H1 (cell line): ENCODE results near the gene TMEM204. TPM values are rescaled to one million over a fixed set of nuclear protein-coding genes. Genes with fewer than 3 reads are reported as not detected.

Experiments used
- polyA plus RNA-seq, 7 experiments: library from polyadenylated mRNA; depleted of rRNA in 3 of 7; stranded (reverse) in 5 of 7; unstranded in 2 of 7; fragments of >200 nt in 5 of 7; fragments of 200-250 nt in 2 of 7; gene quantifications; 1 replicate in 5 of 7; 2 replicates in 1 of 7; 4 replicates in 1 of 7; pipeline versions ENCODE4 v1.2.1 to v1.2.3, GENCODE V29; 2011 to 2013; ENCODE audit warnings: missing spikeins in 2 of 7, mixed read lengths in 2 of 7
- total RNA-seq: library from RNA; stranded (reverse); fragmentation: NEBNext Ultra II Directional; extraction: Animal tissue kit (Norgen Biotek cat#: 25700); gene quantifications from 2 replicates; pipeline ENCODE4 v1.2.1, GENCODE V29; 2021

TMEM204 gene
- total and polyA plus RNA-seq, 2 of the 8 experiments (the other 6 are each of a cell fraction or from before 2014, with no cell fraction given) = not detected

Other genes with a start within 250 kb of the TMEM204 start
- 268 and 272 TPM in 2 replicates for gene UBE2I, start 224.0 kb upstream of the TMEM204 start, total RNA-seq
- gene UBE2I, start 224.0 kb upstream of the TMEM204 start, polyA plus RNA-seq (2011; rRNA removed) = 148 and 162 TPM in 2 replicates
- 6.8 and 7.9 TPM in 2 replicates for gene BAIAP3, start 200.0 kb upstream of the TMEM204 start, total RNA-seq
- gene BAIAP3, start 200.0 kb upstream of the TMEM204 start, polyA plus RNA-seq (2011; rRNA removed) = 2.9 and 6.3 TPM in 2 replicates
- gene TSR3, start 181.8 kb upstream of the TMEM204 start, total RNA-seq = 45.9 and 52.3 TPM in 2 replicates
- gene TSR3, start 181.8 kb upstream of the TMEM204 start, polyA plus RNA-seq (2011; rRNA removed) = 43.1 and 66.0 TPM in 2 replicates
- 25.2 and 26.2 TPM in 2 replicates for gene GNPTG, start 181.7 kb upstream of the TMEM204 start, total RNA-seq
- 51.2 and 73.3 TPM in 2 replicates for gene GNPTG, start 181.7 kb upstream of the TMEM204 start, polyA plus RNA-seq (2011; rRNA removed)
- 31.8 and 32.1 TPM in 2 replicates for gene UNKL, start 119.0 kb upstream of the TMEM204 start, total RNA-seq
- 25.1 and 32.0 TPM in 2 replicates for gene UNKL, start 119.0 kb upstream of the TMEM204 start, polyA plus RNA-seq (2011; rRNA removed)
- 13.4 and 14.9 TPM in 2 replicates for gene UQCC4, start 112.9 kb upstream of the TMEM204 start, total RNA-seq
- 33.8 and 35.0 TPM in 2 replicates for gene UQCC4, start 112.9 kb upstream of the TMEM204 start, polyA plus RNA-seq (2011; rRNA removed)
- not detected in 2 replicates for gene PERCC1, start 102.6 kb upstream of the TMEM204 start, total RNA-seq
- gene PERCC1, start 102.6 kb upstream of the TMEM204 start, polyA plus RNA-seq (2011; rRNA removed) = not detected in 2 replicates
- gene CCDC154, start 89.1 kb upstream of the TMEM204 start, total RNA-seq = 0.88 and 1.3 TPM in 2 replicates
- gene CCDC154, start 89.1 kb upstream of the TMEM204 start, polyA plus RNA-seq (2011; rRNA removed) = 0.15 and 0.58 TPM in 2 replicates
- 76.5 and 81.5 TPM in 2 replicates for gene CLCN7, start 58.6 kb upstream of the TMEM204 start, total RNA-seq
- gene CLCN7, start 58.6 kb upstream of the TMEM204 start, polyA plus RNA-seq (2011; rRNA removed) = 38.6 and 79.6 TPM in 2 replicates
- not detected in 2 replicates for gene PTX4, start 44.7 kb upstream of the TMEM204 start, total RNA-seq
- not detected in 2 replicates for gene PTX4, start 44.7 kb upstream of the TMEM204 start, polyA plus RNA-seq (2011; rRNA removed)
- 64.8 and 66.4 TPM in 2 replicates for gene TELO2, start 40.3 kb upstream of the TMEM204 start, total RNA-seq
- 39.3 and 72.9 TPM in 2 replicates for gene TELO2, start 40.3 kb upstream of the TMEM204 start, polyA plus RNA-seq (2011; rRNA removed)
- gene IFT140, start 78.4 kb downstream of the TMEM204 start, total RNA-seq = 20.6 and 20.9 TPM in 2 replicates
- 9.7 and 16.1 TPM in 2 replicates for gene IFT140, start 78.4 kb downstream of the TMEM204 start, polyA plus RNA-seq (2011; rRNA removed)
- 23.2 and 26.2 TPM in 2 replicates for gene CRAMP1, start 78.7 kb downstream of the TMEM204 start, total RNA-seq
- gene CRAMP1, start 78.7 kb downstream of the TMEM204 start, polyA plus RNA-seq (2011; rRNA removed) = 19.2 and 31.0 TPM in 2 replicates
- 197 and 199 TPM in 2 replicates for gene JPT2, start 144.6 kb downstream of the TMEM204 start, total RNA-seq
- gene JPT2, start 144.6 kb downstream of the TMEM204 start, polyA plus RNA-seq (2011; rRNA removed) = 67.6 and 70.8 TPM in 2 replicates
- gene MAPK8IP3, start 172.5 kb downstream of the TMEM204 start, total RNA-seq = 41.4 and 43.4 TPM in 2 replicates
- 16.9 and 27.9 TPM in 2 replicates for gene MAPK8IP3, start 172.5 kb downstream of the TMEM204 start, polyA plus RNA-seq (2011; rRNA removed)
- 70.9 and 72.5 TPM in 2 replicates for gene NME3, start 237.9 kb downstream of the TMEM204 start, total RNA-seq
- gene NME3, start 237.9 kb downstream of the TMEM204 start, polyA plus RNA-seq (2011; rRNA removed) = 163 and 214 TPM in 2 replicates
- 19.3 and 19.7 TPM in 2 replicates for gene EME2, start 239.1 kb downstream of the TMEM204 start, total RNA-seq
- 13.1 and 17.0 TPM in 2 replicates for gene EME2, start 239.1 kb downstream of the TMEM204 start, polyA plus RNA-seq (2011; rRNA removed)
- gene MRPS34, start 239.5 kb downstream of the TMEM204 start, total RNA-seq = 252 and 267 TPM in 2 replicates
- 168 and 250 TPM in 2 replicates for gene MRPS34, start 239.5 kb downstream of the TMEM204 start, polyA plus RNA-seq (2011; rRNA removed)
- gene SPSB3, start 248.9 kb downstream of the TMEM204 start, total RNA-seq = 22.5 and 25.3 TPM in 2 replicates
- gene SPSB3, start 248.9 kb downstream of the TMEM204 start, polyA plus RNA-seq (2011; rRNA removed) = 37.8 and 60.1 TPM in 2 replicates
- gene NUBP2, start 249.3 kb downstream of the TMEM204 start, total RNA-seq = 68.0 and 70.3 TPM in 2 replicates
- gene NUBP2, start 249.3 kb downstream of the TMEM204 start, polyA plus RNA-seq (2011; rRNA removed) = 96.9 and 130 TPM in 2 replicates